ENCODE measurements around the gene NUDT14. TPM values are rescaled to one million over a fixed set of nuclear protein-coding genes. Genes with fewer than 3 reads are reported as not detected.

The NUDT14 gene
- total RNA-seq, 1 experiment from 2014 or later, result 65.9 TPM

DNA sequence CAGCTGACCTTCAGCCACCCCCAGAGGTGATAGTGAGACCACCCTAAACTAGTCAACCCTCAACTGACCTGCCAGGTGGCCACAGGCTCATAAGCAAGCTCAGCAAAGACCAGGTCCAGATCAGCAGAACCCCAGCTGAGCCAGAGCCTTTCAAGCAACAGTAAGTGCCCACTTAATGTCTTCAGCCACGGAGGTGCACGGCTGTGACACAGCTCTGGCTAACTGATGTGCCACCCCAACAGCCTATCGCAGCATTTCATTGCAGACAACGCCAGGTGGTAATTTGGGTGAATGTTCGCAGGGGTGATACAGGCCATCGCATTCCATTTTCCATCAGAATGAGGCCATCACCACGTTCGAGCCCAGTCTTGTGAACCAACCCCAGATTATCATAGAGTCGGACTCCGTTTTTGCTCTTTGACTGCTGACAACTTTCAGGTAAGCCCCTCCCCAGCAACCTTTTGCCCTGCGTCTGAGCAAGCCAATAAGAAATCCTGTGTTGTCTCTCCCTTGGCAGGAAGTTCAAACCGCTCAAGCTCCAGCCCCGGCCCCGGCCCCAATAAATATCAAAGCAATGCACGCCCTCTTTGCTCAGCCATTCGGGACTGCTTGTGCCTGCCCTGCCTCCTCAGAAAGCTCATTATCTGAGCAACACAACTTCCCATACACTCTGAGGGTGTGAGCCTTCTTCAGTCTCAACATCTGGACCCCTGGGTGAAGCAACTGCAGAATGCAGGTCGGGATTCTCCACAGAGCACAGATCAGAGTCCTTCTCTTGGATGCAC lies 56.9 kb downstream of the NUDT14 start:
- H3K9me3 ChIP-seq (replicated peaks), result no peaks in the 10 kb centered on the region
- H3K27ac ChIP-seq, result no peak overlapping the region
- H3K36me3 ChIP-seq, result no peaks in the 10 kb centered on the region
- no peak for DNase-seq
- no peaks in the 10 kb centered on the region for H3K4me1 ChIP-seq
- H3K27me3 ChIP-seq, result peaks cover 7% of the 10 kb centered on the region; the same call in 1 of the 2 replicates
- H3K4me3 ChIP-seq, result no peak overlapping the region

DNA sequence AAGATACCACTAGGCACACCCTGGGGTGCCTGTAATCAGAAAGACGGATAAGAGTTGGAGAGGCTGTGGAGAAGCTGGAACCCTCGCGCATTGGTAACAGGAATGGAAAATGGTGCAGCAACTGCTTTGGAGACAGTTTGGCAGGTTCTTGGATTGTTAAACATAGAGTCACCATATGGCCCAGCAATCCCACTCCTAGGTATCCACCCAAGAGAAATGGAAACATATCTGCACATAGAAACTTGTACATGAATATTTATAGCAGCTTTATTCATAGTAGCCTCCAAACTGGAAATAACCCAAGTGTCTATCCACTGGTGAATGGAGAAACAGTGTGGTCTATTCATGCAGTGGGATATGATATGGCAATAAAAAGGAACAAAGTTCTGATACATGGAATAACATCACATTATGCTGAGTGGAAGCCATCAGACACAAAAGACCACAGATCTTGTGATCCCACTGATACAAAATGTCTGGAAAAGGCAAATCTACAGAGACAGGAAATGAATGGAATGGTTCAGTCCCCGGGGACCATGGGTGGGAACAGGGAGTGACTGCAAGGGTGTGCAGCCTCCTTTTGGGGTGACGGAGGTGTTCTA lies 57.9 kb downstream of the NUDT14 start:
- no peak overlapping the region for H3K27ac ChIP-seq
- H3K27me3 ChIP-seq, result peaks cover 7% of the 10 kb centered on the region; the same call in 1 of the 2 replicates
- H3K9me3 ChIP-seq (replicated peaks), result no peaks in the 10 kb centered on the region
- no peaks in the 10 kb centered on the region for H3K4me1 ChIP-seq
- no peaks in the 10 kb centered on the region for H3K36me3 ChIP-seq
- no peak overlapping the region for H3K4me3 ChIP-seq
- no peak for DNase-seq

Other genes with a start within 250 kb of the NUDT14 start
- 1.3 and 1.6 TPM in 2 replicates for gene AHNAK2, start 202.9 kb downstream of the NUDT14 start, total RNA-seq (2014; rRNA removed; shearing (Covaris generic))
- 2.6 and 3.0 TPM in 2 replicates for gene CLBA1, start 195.5 kb downstream of the NUDT14 start, total RNA-seq (2014; rRNA removed; shearing (Covaris generic))
- 92.3 and 98.0 TPM in 2 replicates for gene CDCA4, start 160.2 kb downstream of the NUDT14 start, total RNA-seq (2014; rRNA removed; shearing (Covaris generic))
- 0.40 and 0.63 TPM in 2 replicates for gene GPR132, start 115.9 kb downstream of the NUDT14 start, total RNA-seq (2014; rRNA removed; shearing (Covaris generic))
- 24.7 and 28.1 TPM in 2 replicates for gene JAG2, start 12.5 kb downstream of the NUDT14 start, total RNA-seq (2014; rRNA removed; shearing (Covaris generic))
- not detected in 2 replicates for gene BTBD6, start 67.2 kb upstream of the NUDT14 start, total RNA-seq (2014; rRNA removed; shearing (Covaris generic))
- 29.3 and 31.4 TPM in 2 replicates for gene BRF1, start 119.7 kb upstream of the NUDT14 start, total RNA-seq (2014; rRNA removed; shearing (Covaris generic))
- 33.4 and 43.4 TPM in 2 replicates for gene PACS2, start 133.4 kb upstream of the NUDT14 start, total RNA-seq (2014; rRNA removed; shearing (Covaris generic))
- 0.06 and 0.20 TPM in 2 replicates for gene TEX22, start 217.2 kb upstream of the NUDT14 start, total RNA-seq (2014; rRNA removed; shearing (Covaris generic))
- gene MTA1, start 238.5 kb upstream of the NUDT14 start, total RNA-seq (2014; rRNA removed; shearing (Covaris generic)), result 91.7 and 117 TPM in 2 replicates